ENCODE measurements around the gene TMEM175. TPM values are rescaled to one million over a fixed set of nuclear protein-coding genes. Genes with fewer than 3 reads are reported as not detected.

The TMEM175 gene
- total and polyA plus RNA-seq, 2 donors from 2014 or later = 26.0 to 31.1 TPM

DNA sequence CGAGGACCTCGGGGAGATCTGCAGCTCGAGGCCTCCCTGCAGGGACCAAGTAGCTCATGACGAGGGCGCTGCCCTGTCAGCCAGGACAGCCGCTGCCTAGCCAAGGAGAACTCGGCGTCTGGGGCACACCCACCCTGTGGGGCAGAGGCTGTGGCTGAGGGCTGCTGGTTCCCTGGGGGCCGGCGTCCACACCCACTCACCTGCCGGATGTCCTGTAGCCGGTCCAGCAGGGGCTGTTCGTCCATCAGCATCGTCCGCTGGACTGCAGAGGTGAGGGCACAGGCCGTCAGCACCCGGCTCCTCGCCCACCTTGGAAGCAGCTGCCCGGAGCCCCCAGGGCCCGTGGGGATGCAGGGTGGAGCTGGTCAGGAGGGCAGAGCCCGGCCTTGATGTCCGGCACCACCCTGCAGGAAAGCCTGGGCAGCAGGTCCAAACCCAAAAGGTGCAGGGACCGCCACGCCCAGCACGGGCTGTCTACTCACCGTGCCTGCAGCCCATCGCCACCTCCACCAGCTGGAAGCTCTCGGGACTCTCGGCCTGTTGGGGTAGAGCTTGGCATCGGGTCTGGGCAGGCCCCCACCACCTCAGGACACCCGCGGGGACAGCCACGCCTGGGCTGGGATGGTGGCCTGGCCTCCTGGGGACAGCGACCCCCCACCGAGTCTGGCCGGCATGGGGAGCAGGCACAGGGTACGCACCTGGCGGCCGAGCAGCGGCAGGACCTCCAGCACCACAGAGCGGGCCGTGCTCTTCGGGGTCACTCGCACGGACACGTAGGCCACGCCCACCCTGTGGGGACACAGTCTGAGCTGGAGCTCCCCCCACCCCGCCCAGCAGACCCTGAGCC lies 34.2 kb downstream of the TMEM175 start:
- TF ChIP-seq, protein P1, sequence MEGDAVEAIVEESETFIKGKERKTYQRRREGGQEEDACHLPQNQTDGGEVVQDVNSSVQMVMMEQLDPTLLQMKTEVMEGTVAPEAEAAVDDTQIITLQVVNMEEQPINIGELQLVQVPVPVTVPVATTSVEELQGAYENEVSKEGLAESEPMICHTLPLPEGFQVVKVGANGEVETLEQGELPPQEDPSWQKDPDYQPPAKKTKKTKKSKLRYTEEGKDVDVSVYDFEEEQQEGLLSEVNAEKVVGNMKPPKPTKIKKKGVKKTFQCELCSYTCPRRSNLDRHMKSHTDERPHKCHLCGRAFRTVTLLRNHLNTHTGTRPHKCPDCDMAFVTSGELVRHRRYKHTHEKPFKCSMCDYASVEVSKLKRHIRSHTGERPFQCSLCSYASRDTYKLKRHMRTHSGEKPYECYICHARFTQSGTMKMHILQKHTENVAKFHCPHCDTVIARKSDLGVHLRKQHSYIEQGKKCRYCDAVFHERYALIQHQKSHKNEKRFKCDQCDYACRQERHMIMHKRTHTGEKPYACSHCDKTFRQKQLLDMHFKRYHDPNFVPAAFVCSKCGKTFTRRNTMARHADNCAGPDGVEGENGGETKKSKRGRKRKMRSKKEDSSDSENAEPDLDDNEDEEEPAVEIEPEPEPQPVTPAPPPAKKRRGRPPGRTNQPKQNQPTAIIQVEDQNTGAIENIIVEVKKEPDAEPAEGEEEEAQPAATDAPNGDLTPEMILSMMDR (IDR thresholded peaks at IDR 0.05; ENCODE audit: borderline replicate concordance, extremely low read depth, insufficient read depth) = no peak
- H3K36me3 ChIP-seq (ENCODE audit: control insufficient read depth in 2 of 3, insufficient read depth in 3 of 3, low read length in 3 of 3) = no peaks in the 10 kb centered on the region
- peak in 1 of 5 donors; percentile 80 for DNase-seq
- H3K4me3 ChIP-seq (ENCODE audit: low read length in 3 of 3) = no peak overlapping the region
- no peak for FAIRE-seq
- no peaks in the 10 kb centered on the region for H3K9me3 ChIP-seq (ENCODE audit: control insufficient read depth in 2 of 3, insufficient read depth in 1 of 3, low read length in 3 of 3)
- intact Hi-C loops (cut with DNase I) = no loop called here
- no peak overlapping the region for H3K27ac ChIP-seq (ENCODE audit: low read depth in 2 of 2, low read length in 2 of 2)
- H3K9ac ChIP-seq (ENCODE audit: low read length in 3 of 3) = no peak overlapping the region
- H3K4me1 ChIP-seq (ENCODE audit: control insufficient read depth in 2 of 3, insufficient read depth in 2 of 3, low read depth in 1 of 3, low read length in 3 of 3) = peaks cover 0 to 6% (median under 1%) of the 10 kb centered on the region in 3 donors
- no peaks in the 10 kb centered on the region for H3K27me3 ChIP-seq (ENCODE audit: control insufficient read depth, insufficient read depth, low read length)

DNA sequence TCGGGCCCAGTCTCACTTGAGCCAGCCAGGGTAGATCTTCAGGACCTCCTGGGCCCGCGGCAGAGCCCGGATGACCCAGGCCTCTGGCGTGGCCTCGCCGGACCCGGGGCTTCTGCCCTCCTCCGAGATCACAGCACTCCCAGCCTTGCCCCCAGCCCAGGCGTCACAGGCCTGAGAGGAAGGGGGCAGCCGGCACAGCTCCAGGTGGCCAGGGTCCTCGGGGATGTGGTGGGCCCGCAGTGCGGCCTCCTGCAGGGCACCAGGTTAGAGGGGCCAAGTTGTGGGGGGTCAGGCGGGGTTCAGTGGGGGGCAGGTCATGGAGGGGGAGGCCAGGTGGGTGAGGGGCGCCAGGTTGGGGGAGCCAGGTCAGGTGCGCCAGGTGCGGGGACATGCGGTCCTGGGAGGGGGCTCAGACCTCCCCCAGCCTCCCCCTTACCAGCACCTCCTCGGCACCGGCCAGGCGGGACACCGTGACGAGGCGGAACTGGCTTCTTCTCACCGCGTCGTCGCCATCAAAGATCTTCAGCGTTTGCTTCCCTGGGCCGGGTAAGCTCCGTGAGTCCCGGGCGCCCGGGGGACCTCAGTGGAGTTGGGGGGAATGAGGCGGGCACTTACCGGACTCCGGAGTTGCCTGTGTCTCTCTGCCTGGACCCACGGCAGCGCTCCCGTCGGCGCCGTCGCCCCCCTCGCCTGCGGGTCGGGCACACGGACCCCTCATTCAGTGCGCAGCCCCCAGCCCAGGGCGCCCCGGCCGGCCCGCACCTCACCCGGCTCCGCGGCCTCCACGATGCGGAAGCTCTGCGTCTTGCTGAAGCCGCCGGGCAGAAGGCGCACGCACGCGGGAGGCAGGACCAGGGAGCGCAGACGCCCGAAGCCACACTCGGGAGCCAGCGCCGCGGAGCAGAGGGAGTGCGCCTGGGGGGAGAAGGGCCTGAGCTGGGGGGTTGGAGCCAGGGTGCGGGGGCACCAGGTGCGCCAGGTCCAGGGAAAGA lies 35.1 kb downstream of the TMEM175 start:
- DNase-seq (peak; percentile 28 to 78 (median 49)), FAIRE-seq (no peak)
- no peak overlapping the region for H3K27ac ChIP-seq (ENCODE audit: low read depth in 2 of 2, low read length in 2 of 2)
- no peaks in the 10 kb centered on the region for H3K27me3 ChIP-seq (ENCODE audit: control insufficient read depth, insufficient read depth, low read length)
- no peaks in the 10 kb centered on the region for H3K9me3 ChIP-seq (ENCODE audit: control insufficient read depth in 2 of 3, insufficient read depth in 1 of 3, low read length in 3 of 3)
- no peak overlapping the region for H3K9ac ChIP-seq (ENCODE audit: low read length in 3 of 3)
- H3K4me1 ChIP-seq (ENCODE audit: control insufficient read depth in 2 of 3, insufficient read depth in 2 of 3, low read depth in 1 of 3, low read length in 3 of 3) = peaks cover 0 to 15% (median 5%) of the 10 kb centered on the region in 3 donors
- TF ChIP-seq, protein P1 (IDR thresholded peaks at IDR 0.05; ENCODE audit: borderline replicate concordance, extremely low read depth, insufficient read depth) = no peak
- H3K4me3 ChIP-seq (ENCODE audit: low read length in 3 of 3) = no peak overlapping the region
- no peaks in the 10 kb centered on the region for H3K36me3 ChIP-seq (ENCODE audit: control insufficient read depth in 2 of 3, insufficient read depth in 3 of 3, low read length in 3 of 3)
- intact Hi-C loops (cut with DNase I) = no loop called here

DNA sequence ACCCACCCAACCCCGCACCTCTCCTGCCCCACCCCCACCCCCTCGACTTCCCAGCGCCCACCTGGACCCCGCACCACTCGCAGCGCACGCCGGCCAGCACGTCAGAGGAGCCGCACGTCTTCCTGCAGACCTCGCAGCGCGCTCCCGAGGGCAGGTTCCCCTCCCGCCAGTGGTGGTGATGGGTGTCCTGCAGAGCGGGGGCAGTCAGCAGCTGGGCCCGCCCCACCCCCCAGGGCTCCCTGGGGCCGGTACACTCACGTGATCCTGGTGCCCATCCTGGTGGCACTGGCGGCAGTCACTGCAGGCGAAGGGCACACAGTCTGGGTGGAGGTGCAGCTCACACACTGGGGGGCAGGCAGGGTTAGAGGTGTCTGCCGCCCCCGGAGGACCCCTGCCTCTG lies 36.0 kb downstream of the TMEM175 start:
- Histone ChIP-seq H3K4me1 (ENCODE audit: control insufficient read depth in 2 of 3, insufficient read depth in 2 of 3, low read depth in 1 of 3, low read length in 3 of 3) (peaks cover 0 to 19% (median 5%) of the 10 kb centered on the region in 3 donors), H3K9me3 (ENCODE audit: control insufficient read depth in 2 of 3, insufficient read depth in 1 of 3, low read length in 3 of 3) (no peaks in the 10 kb centered on the region), H3K4me3 (ENCODE audit: low read length in 3 of 3) (no peak overlapping the region), H3K9ac (ENCODE audit: low read length in 3 of 3) (no peak overlapping the region), H3K36me3 (ENCODE audit: control insufficient read depth in 2 of 3, insufficient read depth in 3 of 3, low read length in 3 of 3) (no peaks in the 10 kb centered on the region), H3K27me3 (ENCODE audit: control insufficient read depth, insufficient read depth, low read length) (no peaks in the 10 kb centered on the region), H3K27ac (ENCODE audit: low read depth in 2 of 2, low read length in 2 of 2) (no peak overlapping the region)
- intact Hi-C loops (cut with DNase I) = no loop called here
- TF ChIP-seq, protein P1 (IDR thresholded peaks at IDR 0.05; ENCODE audit: borderline replicate concordance, extremely low read depth, insufficient read depth) = no peak
- FAIRE-seq = no peak
- peak in 4 of 5 donors; percentile 41 to 75 (median 62) for DNase-seq

Data from kidney (tissue), 14 donors.